GM12864 (cell line): ENCODE measurements around the gene NEK11.

Experiments used
- DNase-seq: peaks from one replicate; pipeline ENCODE4 v3.0.0-alpha.2; 2011; ENCODE audit warnings: low read depth
- H3K4me3 ChIP-seq: 2 replicates; pipeline ENCODE4 v1.5.1; 2011; ENCODE audit warnings: mild to moderate bottlenecking, low read depth, low read length, control low read depth
- TF ChIP-seq, protein P1 (sequence below): IDR thresholded peaks from 2 replicates; pipeline ENCODE4 v1.5.1; 2011; ENCODE audit warnings: low read depth, mild to moderate bottlenecking, moderate library complexity, low read length, control low read depth, inconsistent platforms; ENCODE audit errors: missing control alignments

NEK11 gene

DNA sequence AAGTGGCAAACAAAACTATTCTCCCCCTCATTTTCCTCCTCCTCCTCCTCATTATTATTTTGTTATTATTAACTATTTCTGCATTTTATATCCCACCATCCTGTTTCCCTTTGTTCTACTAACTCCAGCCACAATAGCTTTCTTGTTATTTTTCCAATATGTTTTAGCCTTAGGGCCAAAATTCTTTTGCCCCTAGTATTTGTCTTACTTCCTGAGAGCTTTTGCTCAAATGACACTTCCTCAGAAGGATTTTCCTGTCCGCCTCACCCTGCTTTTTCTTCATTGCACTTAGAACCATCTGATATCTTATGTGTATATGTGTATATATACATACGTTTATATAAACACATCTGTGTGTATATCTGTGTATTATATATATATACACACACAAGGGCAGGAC, 322.2 kb downstream of the NEK11 start:
- TF ChIP-seq, protein P1, sequence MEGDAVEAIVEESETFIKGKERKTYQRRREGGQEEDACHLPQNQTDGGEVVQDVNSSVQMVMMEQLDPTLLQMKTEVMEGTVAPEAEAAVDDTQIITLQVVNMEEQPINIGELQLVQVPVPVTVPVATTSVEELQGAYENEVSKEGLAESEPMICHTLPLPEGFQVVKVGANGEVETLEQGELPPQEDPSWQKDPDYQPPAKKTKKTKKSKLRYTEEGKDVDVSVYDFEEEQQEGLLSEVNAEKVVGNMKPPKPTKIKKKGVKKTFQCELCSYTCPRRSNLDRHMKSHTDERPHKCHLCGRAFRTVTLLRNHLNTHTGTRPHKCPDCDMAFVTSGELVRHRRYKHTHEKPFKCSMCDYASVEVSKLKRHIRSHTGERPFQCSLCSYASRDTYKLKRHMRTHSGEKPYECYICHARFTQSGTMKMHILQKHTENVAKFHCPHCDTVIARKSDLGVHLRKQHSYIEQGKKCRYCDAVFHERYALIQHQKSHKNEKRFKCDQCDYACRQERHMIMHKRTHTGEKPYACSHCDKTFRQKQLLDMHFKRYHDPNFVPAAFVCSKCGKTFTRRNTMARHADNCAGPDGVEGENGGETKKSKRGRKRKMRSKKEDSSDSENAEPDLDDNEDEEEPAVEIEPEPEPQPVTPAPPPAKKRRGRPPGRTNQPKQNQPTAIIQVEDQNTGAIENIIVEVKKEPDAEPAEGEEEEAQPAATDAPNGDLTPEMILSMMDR, result no peak

DNA sequence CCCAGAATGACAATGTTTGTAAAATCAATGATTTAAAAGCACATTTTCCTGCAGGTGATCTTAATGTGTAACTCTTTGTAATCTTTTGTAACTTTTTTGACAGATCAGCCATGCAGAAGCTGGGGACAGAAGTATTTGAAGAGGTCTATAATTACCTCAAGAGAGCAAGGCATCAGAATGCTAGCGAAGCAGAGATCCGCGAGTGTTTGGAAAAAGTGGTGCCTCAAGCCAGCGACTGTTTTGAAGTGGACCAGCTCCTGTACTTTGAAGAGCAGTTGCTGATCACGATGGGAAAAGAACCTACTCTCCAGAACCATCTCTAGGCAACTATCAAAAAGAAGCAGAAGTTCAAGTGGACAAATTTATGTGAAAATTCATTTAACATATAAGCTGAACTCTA, 322.8 kb downstream of the NEK11 start:
- TF ChIP-seq, protein P1, result no peak
- DNase-seq, result no peak
- no peak overlapping the region for H3K4me3 ChIP-seq

More for the DNA sequence above, 322.2 kb downstream of the NEK11 start:
- DNase-seq, result no peak
- H3K4me3 ChIP-seq, result no peak overlapping the region

DNA sequence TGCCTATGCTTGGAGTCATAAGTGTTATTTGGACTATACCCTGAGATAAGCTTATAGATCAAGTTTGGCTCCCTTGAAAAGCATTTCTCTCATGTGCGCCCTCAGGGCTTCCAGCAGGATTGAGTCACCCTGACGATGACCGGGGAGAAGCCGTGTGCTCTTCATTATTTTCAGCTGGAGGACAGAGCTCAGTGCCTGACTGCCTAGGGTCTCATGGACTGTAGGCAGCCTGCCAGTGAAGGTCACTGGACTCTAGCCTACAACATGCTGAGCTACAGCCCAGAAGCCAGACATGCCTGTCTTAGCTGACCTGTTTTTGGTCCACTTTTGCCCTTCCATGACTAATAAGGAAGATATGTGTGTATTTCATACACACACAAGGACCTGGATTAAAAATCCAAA, 323.3 kb downstream of the NEK11 start:
- DNase-seq, result no peak
- H3K4me3 ChIP-seq, result no peak overlapping the region
- TF ChIP-seq, protein P1, result no peak

DNA sequence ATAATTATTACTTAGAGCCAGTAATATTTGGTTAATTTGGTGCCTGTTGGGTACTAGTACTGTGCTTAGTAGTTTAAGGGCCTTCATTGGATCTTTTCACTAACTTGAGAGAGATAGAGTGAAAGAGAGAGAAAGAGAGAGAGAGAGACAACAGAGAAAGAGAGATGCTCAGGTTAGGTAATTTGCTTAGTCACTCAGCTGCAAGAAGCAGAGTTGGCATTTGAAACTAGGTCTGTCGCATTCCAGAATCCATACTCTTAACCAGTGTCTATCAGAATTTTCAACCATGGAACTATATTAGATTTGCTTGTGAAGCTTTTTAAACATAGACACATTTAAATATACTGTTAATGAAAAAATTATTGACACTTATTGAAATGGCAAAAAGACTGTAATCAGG, 323.8 kb downstream of the NEK11 start:
- DNase-seq, result no peak
- H3K4me3 ChIP-seq, result no peak overlapping the region
- TF ChIP-seq, protein P1, result no peak

DNA sequence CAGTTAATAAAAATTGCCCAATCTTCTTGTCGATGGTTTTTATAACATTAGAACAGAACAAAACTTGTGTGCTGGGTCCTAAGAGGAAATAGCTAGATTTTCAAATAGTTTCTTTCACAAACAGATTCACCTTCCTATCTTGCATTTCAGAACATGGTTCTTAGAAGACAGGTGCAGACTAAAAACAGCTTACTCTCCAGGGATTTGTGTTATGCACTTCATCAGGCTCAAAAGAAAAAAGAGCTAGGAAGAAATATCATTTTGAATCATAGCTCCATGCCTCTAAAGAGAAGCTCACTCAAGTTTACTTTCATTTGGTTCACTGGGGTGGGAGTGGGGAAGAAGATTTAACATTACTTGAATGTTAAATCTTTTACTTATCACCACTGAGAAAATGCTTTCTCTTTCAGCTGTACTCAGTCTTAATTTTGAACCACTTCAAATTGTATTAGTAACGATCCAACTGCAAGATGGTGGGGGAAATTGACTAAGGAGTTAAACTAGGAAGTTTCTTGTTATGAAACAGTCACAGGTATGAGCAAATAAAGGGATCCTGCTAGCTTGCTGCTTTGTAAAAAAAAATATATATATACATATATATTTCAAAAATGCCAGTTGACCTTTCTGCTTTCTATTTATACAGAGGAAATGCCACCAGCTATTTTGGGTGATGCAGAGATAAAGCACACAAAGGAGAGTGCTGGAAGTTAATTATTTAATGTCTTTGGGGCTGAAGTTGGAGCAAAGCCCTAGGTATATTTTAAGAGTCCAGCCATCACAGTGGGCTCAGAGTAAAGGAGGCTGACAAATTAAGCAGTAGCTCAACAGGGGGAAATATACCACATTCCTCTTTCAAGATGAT, 326.6 kb downstream of the NEK11 start:
- DNase-seq, result no peak
- H3K4me3 ChIP-seq, result no peak overlapping the region
- TF ChIP-seq, protein P1, result no peak

DNA sequence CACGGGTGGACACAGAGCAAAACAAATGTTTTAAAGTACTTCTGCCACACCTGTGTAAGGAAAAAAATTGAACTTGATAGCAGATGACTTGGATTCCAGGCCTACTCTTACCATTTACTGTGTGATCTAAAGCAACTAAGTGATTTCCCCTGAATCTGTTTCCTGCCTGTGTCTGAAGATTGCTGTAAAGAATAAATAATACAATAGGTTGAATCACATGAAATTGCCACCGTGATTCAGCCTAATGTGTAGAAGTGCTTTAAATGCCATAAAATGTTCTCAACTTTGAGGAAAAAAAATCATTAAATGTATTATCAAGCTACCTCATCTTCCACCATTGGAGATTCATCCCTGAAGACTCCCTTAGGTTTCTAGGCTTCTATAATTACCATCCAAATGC, 327.3 kb downstream of the NEK11 start:
- TF ChIP-seq, protein P1, result no peak
- DNase-seq, result no peak
- H3K4me3 ChIP-seq, result no peak overlapping the region

DNA sequence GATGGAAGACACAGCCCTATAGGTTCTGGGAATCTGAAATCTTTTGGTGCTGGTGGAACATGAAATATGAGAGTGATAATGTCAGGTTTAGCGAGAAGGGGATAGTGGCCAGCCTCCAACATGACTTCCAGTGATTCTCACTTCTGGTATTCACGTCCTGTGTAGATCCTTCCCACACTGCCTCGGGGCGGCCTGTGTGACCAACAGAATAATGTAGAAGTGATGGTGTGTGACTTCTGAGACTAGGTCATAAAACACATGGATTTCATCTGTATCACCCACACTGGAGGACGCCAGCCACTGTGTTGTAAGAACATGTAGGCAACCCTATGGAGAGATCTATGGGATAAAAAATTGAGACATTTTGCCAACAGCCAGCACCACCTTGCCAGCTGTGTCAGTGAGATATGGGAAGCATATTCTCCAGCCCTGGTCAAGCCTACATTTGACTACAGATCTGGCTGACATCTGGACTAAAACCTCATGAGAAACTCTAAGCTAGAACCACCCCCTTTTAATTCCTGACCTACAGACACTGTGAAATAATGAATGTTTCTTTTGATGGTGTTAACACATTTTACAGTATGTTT, 329.4 kb downstream of the NEK11 start:
- DNase-seq, result no peak
- no peak overlapping the region for H3K4me3 ChIP-seq
- TF ChIP-seq, protein P1, result no peak
